ENCODE data around the gene TEX9. TPM values are rescaled to one million over a fixed set of nuclear protein-coding genes. Genes with fewer than 3 reads are reported as not detected.
"Not testable (repeated sequence)": the region's sequence is repeated elsewhere in the genome, so short reads cannot be mapped to it uniquely, and the experiment has no call there.

The TEX9 gene
- total and polyA plus RNA-seq, 4 experiments from 2014 or later, result 0.37 to 2.3 (median 2.2) TPM; not detected in 1

DNA sequence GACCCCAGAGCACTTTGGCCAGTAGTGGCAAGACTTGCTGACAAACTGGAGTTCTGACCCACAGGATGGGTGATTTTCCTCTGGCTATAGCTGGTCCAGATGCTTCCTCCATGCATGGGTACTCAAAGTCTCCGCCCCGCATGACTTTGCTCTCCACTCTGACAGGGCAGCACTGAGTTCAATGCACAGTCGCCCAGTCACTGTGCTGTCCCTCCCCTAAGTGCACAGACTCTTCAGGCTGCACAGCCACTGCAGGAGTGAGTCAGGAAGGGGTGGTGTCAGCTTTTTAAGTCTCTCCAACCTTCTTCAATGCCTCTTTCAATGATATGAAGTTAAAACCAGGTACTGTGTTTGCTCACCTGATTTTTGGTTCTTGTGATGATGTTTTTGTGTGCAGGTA, 17.8 kb downstream of the TEX9 start:
- ChIA-PET POLR2A (ENCODE audit: partially characterized antibody) (no interaction called here), CTCF (ENCODE audit: partially characterized antibody) (no interaction called here)
- no peaks in the 10 kb centered on the region for H3K4me1 ChIP-seq (ENCODE audit: insufficient read depth, low read length)
- H3K27me3 ChIP-seq (ENCODE audit: insufficient read depth, low read length), result no peaks in the 10 kb centered on the region
- no peak for DNase-seq
- no peak overlapping the region for H3K27ac ChIP-seq (ENCODE audit: low read depth, low read length)
- no peak overlapping the region for H3K4me3 ChIP-seq (ENCODE audit: low read length in 2 of 2)
- H3K9me3 ChIP-seq (ENCODE audit: control insufficient read depth in 1 of 2, low read length in 2 of 2), result no peaks in the 10 kb centered on the region
- intact Hi-C loops (cut with micrococcal nuclease), result no loop called here
- Mint-ChIP-seq H3K27ac (no peak overlapping the region), H3K27me3 (peaks cover 1 to 8% of the 10 kb centered on the region in 2 donors), H3K36me3 (peaks cover 0 to 3% of the 10 kb centered on the region in 2 donors), H3K4me3 (no peak overlapping the region), H3K4me1 (no peaks in the 10 kb centered on the region), H3K9me3 (peaks cover 2 to 31% (median 17%) of the 10 kb centered on the region in 8 donors)
- H3K36me3 ChIP-seq (ENCODE audit: insufficient read depth, low read length), result no peaks in the 10 kb centered on the region

DNA sequence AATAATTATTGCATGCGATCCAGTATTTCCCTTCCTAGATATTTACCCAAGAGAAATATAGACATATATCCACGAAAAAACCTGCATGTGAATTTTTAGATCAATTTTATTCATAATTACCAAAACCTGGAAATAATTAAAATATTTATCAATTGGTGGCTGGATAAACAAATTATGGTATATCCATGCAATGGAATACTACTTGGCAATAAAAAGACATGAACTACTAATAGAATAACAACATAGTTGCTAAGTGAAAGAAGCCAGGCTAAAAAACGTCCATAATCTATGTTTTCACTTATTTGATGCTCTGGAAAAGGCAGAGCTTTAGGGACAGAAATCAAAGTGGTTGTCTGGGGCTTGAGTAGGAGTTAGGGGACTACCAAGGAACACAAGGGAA, 20.7 kb downstream of the TEX9 start:
- intact Hi-C loops (cut with micrococcal nuclease), result no loop called here
- Mint-ChIP-seq H3K9me3 (peaks cover 0 to 5% (median under 1%) of the 10 kb centered on the region in 8 donors), H3K4me1 (no peaks in the 10 kb centered on the region), H3K27me3 (peaks cover 0 to 10% of the 10 kb centered on the region in 2 donors), H3K27ac (no peak overlapping the region), H3K4me3 (no peak overlapping the region), H3K36me3 (no peaks in the 10 kb centered on the region)
- Histone ChIP-seq H3K4me3 (ENCODE audit: low read length in 2 of 2) (no peak overlapping the region), H3K27ac (ENCODE audit: low read depth, low read length) (no peak overlapping the region), H3K36me3 (ENCODE audit: insufficient read depth, low read length) (no peaks in the 10 kb centered on the region), H3K9me3 (ENCODE audit: control insufficient read depth in 1 of 2, low read length in 2 of 2) (no peaks in the 10 kb centered on the region), H3K27me3 (ENCODE audit: insufficient read depth, low read length) (no peaks in the 10 kb centered on the region), H3K4me1 (ENCODE audit: insufficient read depth, low read length) (no peaks in the 10 kb centered on the region)
- CTCF ChIA-PET (ENCODE audit: partially characterized antibody), result no interaction called here
- no peak for DNase-seq
- POLR2A ChIA-PET (ENCODE audit: partially characterized antibody), result no interaction called here

DNA sequence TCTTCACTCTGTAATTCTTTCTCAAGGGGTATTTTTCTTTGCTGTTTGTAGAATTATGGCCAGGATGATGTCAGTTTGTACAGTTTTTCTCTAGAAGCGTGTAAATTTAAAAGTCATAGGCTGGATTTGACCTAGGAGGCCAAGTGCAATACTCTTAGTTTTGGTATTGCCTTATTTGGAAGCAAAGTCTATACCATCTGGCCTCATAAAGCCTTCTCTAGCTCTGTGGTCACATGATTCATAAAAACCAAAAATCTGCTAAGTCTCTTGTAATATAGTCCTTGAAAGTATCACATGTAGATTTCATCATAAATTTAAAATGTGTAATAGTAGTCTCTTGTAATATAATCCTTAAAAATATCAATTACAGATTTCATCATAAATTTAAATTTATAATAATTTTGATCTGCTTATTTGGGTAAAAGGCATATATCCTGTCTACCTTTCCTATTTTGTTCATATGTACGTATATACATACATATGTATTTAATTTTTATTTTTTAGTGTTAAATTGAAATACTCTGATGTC, 25.6 kb downstream of the TEX9 start:
- DNase-seq, result no peak
- Mint-ChIP-seq H3K27ac (no peak overlapping the region), H3K4me3 (no peak overlapping the region), H3K27me3 (peaks cover 0 to 5% of the 10 kb centered on the region in 2 donors), H3K4me1 (no peaks in the 10 kb centered on the region), H3K9me3 (no peaks in the 10 kb centered on the region), H3K36me3 (no peaks in the 10 kb centered on the region)
- no peaks in the 10 kb centered on the region for H3K4me1 ChIP-seq (ENCODE audit: insufficient read depth, low read length)
- intact Hi-C loops (cut with micrococcal nuclease), result no loop called here
- H3K4me3 ChIP-seq (ENCODE audit: low read length in 2 of 2), result no peak overlapping the region
- CTCF ChIA-PET (ENCODE audit: partially characterized antibody), result no interaction called here
- POLR2A ChIA-PET (ENCODE audit: partially characterized antibody), result no interaction called here
- no peaks in the 10 kb centered on the region for H3K27me3 ChIP-seq (ENCODE audit: insufficient read depth, low read length)
- no peak overlapping the region for H3K27ac ChIP-seq (ENCODE audit: low read depth, low read length)
- no peaks in the 10 kb centered on the region for H3K9me3 ChIP-seq (ENCODE audit: control insufficient read depth in 1 of 2, low read length in 2 of 2)
- H3K36me3 ChIP-seq (ENCODE audit: insufficient read depth, low read length), result no peaks in the 10 kb centered on the region

DNA sequence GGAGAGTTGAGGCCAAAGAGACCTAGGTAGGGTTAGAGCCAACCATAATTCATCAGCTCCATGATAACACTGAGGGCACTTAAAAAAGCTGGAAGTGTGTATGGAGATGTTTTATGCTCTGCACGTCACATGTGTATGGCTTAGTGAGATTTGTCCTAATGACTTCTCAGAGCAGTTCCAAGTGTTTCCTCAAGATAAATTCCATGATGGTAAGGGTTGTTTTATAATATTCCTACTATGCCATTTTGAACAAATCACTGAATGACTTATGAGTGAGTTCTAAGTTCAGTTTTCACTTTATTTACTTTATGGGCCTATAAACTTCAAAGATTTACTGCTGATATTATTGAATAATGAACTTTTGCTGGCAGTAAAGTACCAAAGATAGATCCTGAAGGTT, 28.1 kb downstream of the TEX9 start:
- Histone ChIP-seq H3K27me3 (ENCODE audit: insufficient read depth, low read length) (no peaks in the 10 kb centered on the region), H3K4me1 (ENCODE audit: insufficient read depth, low read length) (no peaks in the 10 kb centered on the region), H3K4me3 (ENCODE audit: low read length in 2 of 2) (no peak overlapping the region), H3K9me3 (ENCODE audit: control insufficient read depth in 1 of 2, low read length in 2 of 2) (no peaks in the 10 kb centered on the region), H3K36me3 (ENCODE audit: insufficient read depth, low read length) (no peaks in the 10 kb centered on the region), H3K27ac (ENCODE audit: low read depth, low read length) (no peak overlapping the region)
- no peak for DNase-seq
- H3K9me3 Mint-ChIP-seq, result peaks cover 0 to 2% (median 0%) of the 10 kb centered on the region in 8 donors
- intact Hi-C loops (cut with micrococcal nuclease), result no loop called here
- no peaks in the 10 kb centered on the region for H3K4me1 Mint-ChIP-seq
- H3K4me3 Mint-ChIP-seq, result no peak overlapping the region
- no peaks in the 10 kb centered on the region for H3K36me3 Mint-ChIP-seq
- ChIA-PET CTCF (ENCODE audit: partially characterized antibody) (no interaction called here), POLR2A (ENCODE audit: partially characterized antibody) (no interaction called here)
- no peak overlapping the region for H3K27ac Mint-ChIP-seq
- H3K27me3 Mint-ChIP-seq, result peaks cover 0 to 2% of the 10 kb centered on the region in 2 donors

DNA sequence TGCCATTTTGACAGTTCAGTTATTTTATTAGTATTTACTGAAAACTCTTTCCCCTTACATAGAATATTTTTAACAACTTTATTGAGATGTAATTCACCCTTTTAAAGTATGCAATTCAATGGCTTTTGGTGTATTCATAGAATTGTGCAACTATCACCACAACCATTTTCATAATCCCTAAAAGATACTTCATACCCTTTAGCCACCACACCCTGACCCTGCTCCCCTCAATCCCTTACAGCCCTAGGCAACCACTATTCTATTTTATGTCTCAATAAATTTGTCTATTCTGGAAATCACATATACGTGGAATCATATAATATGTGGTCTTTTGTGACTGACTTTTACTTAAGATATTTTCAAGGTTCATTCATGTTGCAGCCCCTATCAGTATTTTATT, 29.7 kb downstream of the TEX9 start:
- Histone ChIP-seq H3K9me3 (ENCODE audit: control insufficient read depth in 1 of 2, low read length in 2 of 2) (no peaks in the 10 kb centered on the region), H3K4me1 (ENCODE audit: insufficient read depth, low read length) (no peaks in the 10 kb centered on the region), H3K27me3 (ENCODE audit: insufficient read depth, low read length) (no peaks in the 10 kb centered on the region), H3K36me3 (ENCODE audit: insufficient read depth, low read length) (no peaks in the 10 kb centered on the region), H3K27ac (ENCODE audit: low read depth, low read length) (no peak overlapping the region), H3K4me3 (ENCODE audit: low read length in 2 of 2) (no peak overlapping the region)
- H3K27ac Mint-ChIP-seq, result no peak overlapping the region
- ChIA-PET POLR2A (ENCODE audit: partially characterized antibody) (no interaction called here), CTCF (ENCODE audit: partially characterized antibody) (no interaction called here)
- no peaks in the 10 kb centered on the region for H3K36me3 Mint-ChIP-seq
- peaks cover 0 to 4% (median under 1%) of the 10 kb centered on the region in 8 donors for H3K9me3 Mint-ChIP-seq
- H3K4me3 Mint-ChIP-seq, result no peak overlapping the region
- DNase-seq, result no peak
- intact Hi-C loops (cut with micrococcal nuclease), result no loop called here
- H3K27me3 Mint-ChIP-seq, result no peaks in the 10 kb centered on the region
- no peaks in the 10 kb centered on the region for H3K4me1 Mint-ChIP-seq

DNA sequence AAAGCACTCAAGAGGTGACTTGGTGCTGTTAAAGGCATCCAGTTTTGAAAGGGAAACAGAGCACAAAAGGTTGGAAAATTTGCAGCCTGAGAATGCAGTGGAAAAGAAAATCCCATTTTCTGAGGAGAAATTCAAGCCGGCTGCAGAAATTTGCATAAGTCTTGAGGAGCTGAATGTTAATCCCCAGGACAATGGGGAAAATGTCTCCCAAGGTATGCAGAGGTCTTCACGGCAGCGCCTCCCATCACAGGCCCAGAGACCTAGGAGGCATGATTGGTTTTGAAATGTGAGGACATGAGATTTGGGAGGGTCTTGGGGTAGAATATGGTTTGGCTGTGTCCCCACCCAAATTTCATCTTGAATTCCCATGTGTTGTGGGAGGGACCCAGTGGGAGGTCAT, 32.1 kb downstream of the TEX9 start:
- H3K9me3 Mint-ChIP-seq, result not testable (repeated sequence)

DNA sequence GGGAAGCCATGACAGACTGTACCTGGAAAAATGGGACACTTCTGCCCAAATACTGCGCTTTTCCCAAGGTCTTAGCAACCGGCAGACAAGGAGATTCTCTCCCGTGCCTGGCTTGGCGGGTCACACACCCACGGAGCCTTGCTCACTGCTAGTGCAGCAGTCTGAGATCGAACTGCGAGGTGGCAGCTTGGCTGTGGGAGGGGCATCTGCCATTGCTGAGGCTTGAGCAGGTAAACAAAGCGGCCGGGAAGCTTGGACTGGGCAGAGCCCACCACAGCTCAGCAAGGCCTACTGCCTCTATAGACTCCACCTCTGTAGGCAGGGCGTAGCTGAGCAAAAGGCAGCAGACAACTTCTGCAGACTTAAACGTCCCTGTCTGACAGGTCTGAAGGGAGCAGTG, 34.0 kb downstream of the TEX9 start:
- H3K27me3 ChIP-seq (ENCODE audit: insufficient read depth, low read length); H3K4me3 Mint-ChIP-seq; H3K4me3 ChIP-seq (ENCODE audit: low read length in 2 of 2); H3K4me1 ChIP-seq (ENCODE audit: insufficient read depth, low read length); H3K4me1 Mint-ChIP-seq; DNase-seq; H3K9me3 ChIP-seq (ENCODE audit: control insufficient read depth in 1 of 2, low read length in 2 of 2); H3K36me3 Mint-ChIP-seq; POLR2A ChIA-PET (ENCODE audit: partially characterized antibody); CTCF ChIA-PET (ENCODE audit: partially characterized antibody); H3K27ac ChIP-seq (ENCODE audit: low read depth, low read length); H3K27ac Mint-ChIP-seq; intact Hi-C loops (cut with micrococcal nuclease); H3K36me3 ChIP-seq (ENCODE audit: insufficient read depth, low read length): not testable (repeated sequence)
- Mint-ChIP-seq H3K9me3 (peaks cover 0 to 19% (median 7%) of the 10 kb centered on the region in 8 donors), H3K27me3 (peaks cover 7 to 10% of the 10 kb centered on the region in 2 donors)

More for the DNA sequence above, 32.1 kb downstream of the TEX9 start:
- H3K4me1 Mint-ChIP-seq; H3K36me3 Mint-ChIP-seq; DNase-seq; H3K4me3 Mint-ChIP-seq; H3K9me3 ChIP-seq (ENCODE audit: control insufficient read depth in 1 of 2, low read length in 2 of 2); H3K27me3 ChIP-seq (ENCODE audit: insufficient read depth, low read length); H3K4me3 ChIP-seq (ENCODE audit: low read length in 2 of 2); H3K36me3 ChIP-seq (ENCODE audit: insufficient read depth, low read length); intact Hi-C loops (cut with micrococcal nuclease); H3K27ac ChIP-seq (ENCODE audit: low read depth, low read length); H3K27me3 Mint-ChIP-seq; H3K27ac Mint-ChIP-seq; CTCF ChIA-PET (ENCODE audit: partially characterized antibody); H3K4me1 ChIP-seq (ENCODE audit: insufficient read depth, low read length); POLR2A ChIA-PET (ENCODE audit: partially characterized antibody): not testable (repeated sequence)

DNA sequence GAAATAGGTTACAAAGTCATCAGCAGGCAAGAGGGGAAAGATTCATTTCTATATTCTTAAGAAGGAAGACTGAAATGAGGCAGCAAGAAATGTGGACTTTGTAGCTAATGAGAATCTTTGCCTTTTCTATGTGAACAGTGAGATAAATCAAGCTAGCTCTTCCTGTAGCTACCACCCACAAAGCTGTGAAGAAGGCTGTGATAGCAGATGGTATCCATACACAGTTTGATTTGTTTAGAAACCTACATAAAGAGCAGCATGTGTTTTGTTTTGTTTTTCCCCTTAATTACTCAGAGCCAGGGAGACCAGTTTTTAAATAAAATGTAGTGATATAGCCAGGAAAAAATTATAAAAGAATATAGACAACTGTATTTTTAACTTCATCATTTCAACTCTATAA, 45.5 kb downstream of the TEX9 start:
- intact Hi-C loops (cut with micrococcal nuclease), result no loop called here
- no peaks in the 10 kb centered on the region for H3K9me3 ChIP-seq (ENCODE audit: control insufficient read depth in 1 of 2, low read length in 2 of 2)
- no peaks in the 10 kb centered on the region for H3K36me3 Mint-ChIP-seq
- no peak overlapping the region for H3K27ac ChIP-seq (ENCODE audit: low read depth, low read length)
- ChIA-PET CTCF (ENCODE audit: partially characterized antibody) (no interaction called here), POLR2A (ENCODE audit: partially characterized antibody) (no interaction called here)
- no peak overlapping the region for H3K27ac Mint-ChIP-seq
- H3K4me1 Mint-ChIP-seq, result no peaks in the 10 kb centered on the region
- no peaks in the 10 kb centered on the region for H3K9me3 Mint-ChIP-seq
- H3K4me3 Mint-ChIP-seq, result no peak overlapping the region
- peaks cover 0 to 2% of the 10 kb centered on the region in 2 donors for H3K27me3 Mint-ChIP-seq
- no peaks in the 10 kb centered on the region for H3K36me3 ChIP-seq (ENCODE audit: insufficient read depth, low read length)
- no peaks in the 10 kb centered on the region for H3K27me3 ChIP-seq (ENCODE audit: insufficient read depth, low read length)
- H3K4me1 ChIP-seq (ENCODE audit: insufficient read depth, low read length), result no peaks in the 10 kb centered on the region
- no peak for DNase-seq
- H3K4me3 ChIP-seq (ENCODE audit: low read length in 2 of 2), result no peak overlapping the region
